ENCODE results near the gene NRXN2.

Gene NRXN2

GRCh38 chr11:64560139-64560771, 162.7 kb downstream of the NRXN2 start:
- DNase-seq = no peak

DNA sequence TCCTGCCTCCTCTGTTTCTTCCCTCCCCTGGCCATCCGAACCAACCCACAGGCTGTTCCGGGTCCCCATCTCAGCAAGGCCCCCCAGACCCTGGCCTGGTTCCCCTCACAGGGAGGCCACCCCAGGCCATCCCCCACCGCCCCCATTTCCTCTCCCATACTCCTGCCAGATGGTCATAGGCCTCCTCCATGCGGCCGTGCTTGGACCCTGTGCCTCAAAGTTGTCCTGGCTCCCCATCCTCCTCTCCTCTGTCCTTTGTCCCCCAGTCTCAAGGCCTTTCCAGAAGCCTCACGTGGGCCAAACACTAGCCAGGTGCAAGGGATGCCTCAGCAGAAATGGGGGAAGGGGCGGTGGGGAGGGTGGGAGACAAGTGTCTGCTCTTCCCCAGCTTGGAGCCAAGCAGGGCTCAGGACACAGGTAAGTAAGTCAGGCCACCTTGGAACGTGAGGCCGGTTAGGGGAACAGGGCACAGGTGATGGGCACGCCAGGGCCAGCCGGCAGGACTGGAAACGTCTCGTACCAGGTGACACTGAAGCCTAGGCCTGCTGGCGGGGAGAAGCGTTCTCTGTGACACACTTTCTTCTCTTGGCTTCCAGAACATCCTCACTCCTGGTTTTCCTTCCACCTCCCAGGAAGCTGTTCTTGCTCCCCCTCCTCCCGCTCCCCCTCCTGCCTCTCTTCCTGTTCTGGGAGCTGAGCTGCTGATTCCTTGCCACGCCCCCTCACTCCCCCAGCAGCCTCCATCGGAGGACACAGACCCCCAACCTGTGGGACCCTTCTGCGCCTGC, 163.5 kb downstream of the NRXN2 start:
- no peak for DNase-seq

- DNase-seq = no peak
These were observed 164.1 kb downstream of the NRXN2 start for GRCh38 chr11:64558869-64559268.

GRCh38 chr11:64558065-64558745, 164.8 kb downstream of the NRXN2 start:
- no peak for DNase-seq

- no peak for DNase-seq
These were observed 166.2 kb downstream of the NRXN2 start for GRCh38 chr11:64556721-64557250.
